Loucy (cell line): ENCODE measurements around the gene APLF.

Source experiments
- H2AFZ ChIP-seq: fragments of 200-600 bp; sonication (generic); 2 replicates; pipeline ENCODE4 v1.6.0; 2016; ENCODE audit warnings: antibody characterized with exemption, mild to moderate bottlenecking, low read length, moderate library complexity
- H3F3A ChIP-seq: fragments of 200-600 bp; 2 replicates; pipeline ENCODE4 v1.6.0; 2016; ENCODE audit warnings: antibody characterized with exemption, low read depth, mild to moderate bottlenecking
- H3K27me3 ChIP-seq: fragments of 200-600 bp; sonication (generic); 2 replicates; pipeline ENCODE4 v1.6.1; 2014; ENCODE audit warnings: low read length, mild to moderate bottlenecking; ENCODE audit not compliant: insufficient read depth, poor library complexity, severe bottlenecking
- H3K36me3 ChIP-seq: fragments of 200-600 bp; sonication (generic); 2 replicates; pipeline ENCODE4 v1.6.1; 2016; ENCODE audit warnings: low read length; ENCODE audit not compliant: insufficient read depth
- H3K4me1 ChIP-seq: fragments of 200-600 bp; sonication (generic); 2 replicates; pipeline ENCODE4 v1.5.1; 2014; ENCODE audit warnings: low read length, mild to moderate bottlenecking; ENCODE audit not compliant: insufficient read depth, poor library complexity, severe bottlenecking
- H3K4me2 ChIP-seq: fragments of 200-600 bp; sonication (generic); 2 replicates; pipeline ENCODE4 v1.6.0; 2014; ENCODE audit warnings: antibody characterized with exemption, low read length, low read depth, mild to moderate bottlenecking; ENCODE audit not compliant: poor library complexity, severe bottlenecking
- H3K4me3 ChIP-seq: fragments of 200-600 bp; sonication (generic); 2 replicates; pipeline ENCODE4 v1.5.1; 2014; ENCODE audit warnings: low read length, mild to moderate bottlenecking, mixed read lengths; ENCODE audit not compliant: poor library complexity, severe bottlenecking
- H3K79me2 ChIP-seq: fragments of 200-600 bp; sonication (generic); 2 replicates; pipeline ENCODE4 v1.6.1; 2014; ENCODE audit warnings: low read length; ENCODE audit not compliant: insufficient read depth
- H3K9ac ChIP-seq: fragments of 200-600 bp; sonication (generic); 2 replicates; pipeline ENCODE4 v1.6.0; 2014; ENCODE audit warnings: mild to moderate bottlenecking, low read depth, low read length, moderate library complexity; ENCODE audit not compliant: poor library complexity, severe bottlenecking
- H3K9me2 ChIP-seq: fragments of 200-600 bp; sonication (generic); replicated peaks from 2 replicates; pipeline ENCODE4 v1.6.1; 2016; ENCODE audit warnings: low read depth, low read length, mixed read lengths
- H3K9me3 ChIP-seq: fragments of 200-600 bp; sonication (generic); 2 replicates; pipeline ENCODE4 v1.6.1; 2014; ENCODE audit warnings: mild to moderate bottlenecking, antibody characterized with exemption, low read length, low read depth; ENCODE audit not compliant: insufficient read depth
- H4K20me1 ChIP-seq: fragments of 200-600 bp; sonication (generic); 2 replicates; pipeline ENCODE4 v1.6.0; 2014; ENCODE audit warnings: antibody characterized with exemption, low read length, mild to moderate bottlenecking; ENCODE audit not compliant: insufficient read depth, poor library complexity, severe bottlenecking
- EZH2phosphoT487 ChIP-seq: fragments of 200-600 bp; IDR thresholded peaks from 2 replicates; pipeline ENCODE4 v1.6.1; 2018; ENCODE audit warnings: antibody characterized with exemption, mild to moderate bottlenecking, moderate library complexity, borderline replicate concordance
- TF ChIP-seq, protein P1 (sequence below): fragments of 200-600 bp; sonication (generic); conservative IDR thresholded peaks from 2 replicates; pipeline ENCODE4 v1.5.1; 2014; ENCODE audit warnings: mild to moderate bottlenecking, antibody characterized with exemption, low read length

Gene APLF

DNA sequence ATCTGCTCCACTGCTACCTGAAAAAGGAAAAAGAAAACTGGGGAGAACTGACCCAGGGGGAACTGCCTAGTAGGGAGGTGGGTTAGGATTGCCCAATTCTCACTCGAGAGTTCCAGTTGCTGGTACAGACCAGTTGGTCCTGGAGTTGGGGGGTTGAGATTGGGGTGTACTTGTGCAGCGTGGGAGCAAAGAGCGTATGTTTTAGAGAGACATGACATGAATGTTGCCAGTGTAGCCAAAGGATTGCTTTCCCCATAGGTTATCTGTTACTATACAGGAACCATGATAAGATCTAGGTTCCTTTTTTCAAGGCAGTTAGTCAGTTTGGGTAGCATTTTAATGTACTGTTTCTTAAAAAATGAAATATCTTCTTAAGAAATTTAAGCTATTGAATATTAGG lies 68.6 kb downstream of the APLF start:
- H3K9me3 ChIP-seq: no peaks in the 10 kb centered on the region
- H3K9ac ChIP-seq: no peak overlapping the region
- H3K4me2 ChIP-seq: peak overlapping the region; percentile 53
- H3K4me3 ChIP-seq: peak overlapping the region; percentile 14
- H3K36me3 ChIP-seq: no peaks in the 10 kb centered on the region
- peak overlapping the region; percentile 68 for H2AFZ ChIP-seq
- no peaks in the 10 kb centered on the region for H3K9me2 ChIP-seq
- peaks cover 14% of the 10 kb centered on the region for H3K4me1 ChIP-seq
- H3K79me2 ChIP-seq: no peaks in the 10 kb centered on the region
- H4K20me1 ChIP-seq: no peaks in the 10 kb centered on the region
- no peaks in the 10 kb centered on the region for H3K27me3 ChIP-seq
- no peaks in the 10 kb centered on the region; the same call in 1 of the 2 replicates for H3F3A ChIP-seq
- TF ChIP-seq EZH2phosphoT487: no peak
- TF ChIP-seq, protein P1, sequence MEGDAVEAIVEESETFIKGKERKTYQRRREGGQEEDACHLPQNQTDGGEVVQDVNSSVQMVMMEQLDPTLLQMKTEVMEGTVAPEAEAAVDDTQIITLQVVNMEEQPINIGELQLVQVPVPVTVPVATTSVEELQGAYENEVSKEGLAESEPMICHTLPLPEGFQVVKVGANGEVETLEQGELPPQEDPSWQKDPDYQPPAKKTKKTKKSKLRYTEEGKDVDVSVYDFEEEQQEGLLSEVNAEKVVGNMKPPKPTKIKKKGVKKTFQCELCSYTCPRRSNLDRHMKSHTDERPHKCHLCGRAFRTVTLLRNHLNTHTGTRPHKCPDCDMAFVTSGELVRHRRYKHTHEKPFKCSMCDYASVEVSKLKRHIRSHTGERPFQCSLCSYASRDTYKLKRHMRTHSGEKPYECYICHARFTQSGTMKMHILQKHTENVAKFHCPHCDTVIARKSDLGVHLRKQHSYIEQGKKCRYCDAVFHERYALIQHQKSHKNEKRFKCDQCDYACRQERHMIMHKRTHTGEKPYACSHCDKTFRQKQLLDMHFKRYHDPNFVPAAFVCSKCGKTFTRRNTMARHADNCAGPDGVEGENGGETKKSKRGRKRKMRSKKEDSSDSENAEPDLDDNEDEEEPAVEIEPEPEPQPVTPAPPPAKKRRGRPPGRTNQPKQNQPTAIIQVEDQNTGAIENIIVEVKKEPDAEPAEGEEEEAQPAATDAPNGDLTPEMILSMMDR: no peak

DNA sequence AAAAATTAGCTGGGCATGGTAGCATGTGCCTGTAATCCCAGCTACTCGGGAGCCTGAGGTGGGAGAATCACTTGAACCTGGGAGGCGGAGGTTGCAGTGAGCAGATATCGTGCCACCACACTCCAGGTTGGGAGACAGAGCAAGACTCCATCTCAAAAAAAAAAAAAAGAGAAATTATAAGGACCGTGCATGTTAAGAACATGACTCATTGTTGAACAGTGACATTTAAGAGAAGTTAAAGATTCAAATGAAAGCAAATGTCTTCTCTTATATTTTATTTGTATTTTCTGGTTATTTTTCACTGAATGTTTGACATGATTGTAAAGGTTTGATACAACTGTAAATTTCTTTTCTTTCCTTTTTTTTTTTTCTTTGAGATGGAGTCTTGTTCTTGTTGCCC lies 69.6 kb downstream of the APLF start:
- TF ChIP-seq EZH2phosphoT487: no peak
- TF ChIP-seq, protein P1: no peak
- Histone ChIP-seq H3K9me2 (no peaks in the 10 kb centered on the region), H4K20me1 (no peaks in the 10 kb centered on the region), H3K4me3 (no peak overlapping the region), H3K79me2 (no peaks in the 10 kb centered on the region), H3K4me2 (no peak overlapping the region), H3K36me3 (no peaks in the 10 kb centered on the region), H3K4me1 (peaks cover 14% of the 10 kb centered on the region), H3F3A (no peaks in the 10 kb centered on the region; the same call in 1 of the 2 replicates), H3K9ac (no peak overlapping the region), H3K27me3 (no peaks in the 10 kb centered on the region), H2AFZ (no peak overlapping the region), H3K9me3 (0 out of 2 replicates have a peak, but pooled peaks cover 2% of the 10 kb centered on the region)

DNA sequence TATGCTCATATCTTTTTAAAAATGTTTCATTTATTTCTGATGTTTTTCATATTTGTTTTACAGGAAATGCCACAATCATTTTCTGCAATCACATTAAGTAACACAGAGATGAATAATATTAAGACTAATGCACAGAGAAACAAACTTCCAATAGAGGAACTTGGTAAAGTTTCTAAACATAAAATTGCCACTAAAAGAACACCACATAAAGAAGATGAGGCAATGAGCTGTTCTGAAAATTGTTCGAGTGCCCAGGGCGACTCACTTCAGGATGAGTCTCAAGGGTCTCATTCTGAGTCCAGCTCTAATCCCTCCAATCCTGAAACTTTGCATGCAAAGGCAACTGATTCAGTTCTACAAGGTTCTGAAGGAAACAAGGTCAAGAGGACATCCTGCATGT lies 70.4 kb downstream of the APLF start:
- no peak for TF ChIP-seq EZH2phosphoT487
- TF ChIP-seq, protein P1: no peak

More for the DNA sequence above, 70.4 kb downstream of the APLF start:
- Histone ChIP-seq H3F3A (no peaks in the 10 kb centered on the region; the same call in 1 of the 2 replicates), H3K79me2 (no peaks in the 10 kb centered on the region), H3K36me3 (no peaks in the 10 kb centered on the region), H3K4me2 (no peak overlapping the region), H3K4me3 (no peak overlapping the region), H3K9me2 (no peaks in the 10 kb centered on the region), H3K9me3 (0 out of 2 replicates have a peak, but pooled peaks cover 2% of the 10 kb centered on the region), H3K9ac (no peak overlapping the region), H3K27me3 (no peaks in the 10 kb centered on the region), H2AFZ (no peak overlapping the region), H3K4me1 (peaks cover 14% of the 10 kb centered on the region), H4K20me1 (no peaks in the 10 kb centered on the region)
